Measurements from ENCODE around the gene LRCH3.
A peak's percentile ranks its signal among the peaks of the same experiment; 100 is the strongest.

DNA sequence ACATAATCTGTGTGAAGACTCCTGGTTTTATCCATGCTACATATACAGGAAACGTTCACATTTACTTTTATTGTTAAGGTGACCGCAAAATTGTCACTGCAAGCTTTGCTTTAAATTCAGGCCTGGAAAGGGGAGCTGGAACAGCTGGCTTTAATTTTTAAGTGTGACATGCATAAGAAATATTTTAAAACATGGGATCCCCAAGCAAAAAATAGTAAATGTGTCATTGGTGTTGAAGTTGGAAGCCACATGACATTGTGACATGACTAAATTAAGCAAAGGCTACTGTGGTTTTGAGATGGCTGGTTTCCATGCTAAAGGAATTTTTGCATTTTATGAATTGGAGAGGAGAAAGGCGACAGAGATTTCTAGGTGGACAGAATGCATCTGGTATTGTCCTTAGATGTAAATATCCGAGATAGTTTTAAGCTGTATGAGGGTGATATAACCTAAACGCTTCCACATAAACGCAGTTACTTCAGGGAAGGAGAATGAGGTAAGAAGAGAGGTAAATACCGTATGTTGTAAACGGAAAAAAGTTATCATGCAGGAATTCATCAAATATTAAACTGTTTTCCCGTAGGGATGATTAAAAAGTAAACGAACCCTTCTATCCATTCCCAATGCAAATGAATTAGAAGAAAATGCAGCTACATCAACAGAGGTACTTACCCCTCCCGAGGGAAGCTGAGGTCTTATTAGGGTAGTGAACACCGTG, 42.3 kb upstream of the LRCH3 start:
- TF ChIP-seq EZH2phosphoT487 (IDR thresholded peaks at IDR 0.05; ENCODE audit: insufficient read depth, low read depth) (peak; percentile 86), EZH2 (IDR thresholded peaks at IDR 0.05; ENCODE audit: insufficient read depth, poor library complexity, severe bottlenecking) (no peak)
